Sigmoid colon (tissue), 4 donors: Measurements from ENCODE around the gene IGSF21.

ENCODE experiments used
- CTCF ChIP-seq, 4 experiments: fragments of 450-650 bp in 3 of 4; fragments of 200-600 bp in 1 of 4; IDR thresholded peaks; one replicate each; pipeline ENCODE4 v1.5.1; 2016 to 2019; ENCODE audit warnings: antibody characterized with exemption in 4 of 4, mild to moderate bottlenecking in 3 of 4, moderate library complexity in 2 of 4
- EP300 ChIP-seq, 4 donors: sonication (generic); formaldehyde crosslinking; IDR thresholded peaks; one replicate each; pipeline ENCODE4 v1.6.1; 2017; ENCODE audit warnings: antibody characterized with exemption in 4 of 4
- POLR2A ChIP-seq, 2 donors: fragments of 450-650 bp; IDR thresholded peaks; one replicate each; pipeline ENCODE4 v1.6.1; 2016; ENCODE audit warnings: antibody characterized with exemption in 2 of 2, mild to moderate bottlenecking in 2 of 2, moderate library complexity in 2 of 2
- POLR2AphosphoS5 ChIP-seq, 4 donors: sonication (generic); formaldehyde crosslinking; IDR thresholded peaks; one replicate each; pipeline ENCODE4 v1.6.1; 2017; ENCODE audit warnings: antibody characterized with exemption in 4 of 4

GRCh38 chr1:18410407-18410806 lies 302.8 kb downstream of the IGSF21 start:
- no peak for TF ChIP-seq CTCF (IDR thresholded peaks at IDR 0.05)
- TF ChIP-seq POLR2A (IDR thresholded peaks at IDR 0.05) = no peak
- TF ChIP-seq POLR2AphosphoS5 (IDR thresholded peaks at IDR 0.05) = no peak
- TF ChIP-seq EP300 (IDR thresholded peaks at IDR 0.05) = no peak
